GM12878 (cell line): ENCODE measurements around the gene ORM2.

ENCODE experiments used
- BCL11A ChIP-seq: IDR thresholded peaks from 2 replicates; pipeline ENCODE4 v1.6.1; 2011; ENCODE audit warnings: low read depth, low read length
- CEBPB ChIP-seq, 2 experiments: fragments of 150-350 bp in 1 of 2; IDR thresholded peaks; 2 replicates each; pipeline ENCODE4 v1.6.1; 2012 to 2014; ENCODE audit warnings: low read depth in 2 of 2, low read length in 2 of 2, borderline replicate concordance in 1 of 2, inconsistent platforms in 1 of 2
- CREB1 ChIP-seq: IDR thresholded peaks from 2 replicates; pipeline ENCODE4 v1.6.1; 2012; ENCODE audit warnings: low read depth, mild to moderate bottlenecking, inconsistent platforms
- CTCF ChIP-seq, 3 experiments: IDR thresholded peaks in 2 of 3; conservative IDR thresholded peaks in 1 of 3; 2 replicates each; pipeline ENCODE4 v1.5.1; 2011; ENCODE audit warnings: low read depth in 3 of 3, low read length in 3 of 3, mild to moderate bottlenecking in 3 of 3, control low read depth in 2 of 3, moderate library complexity in 2 of 3, inconsistent platforms in 1 of 3, mixed read lengths in 1 of 3; ENCODE audit not compliant: control insufficient read depth in 2 of 3, insufficient read depth in 1 of 3; ENCODE audit errors: extremely low read depth in 1 of 3
- EGR1 ChIP-seq, 2 experiments: IDR thresholded peaks; 1 replicate in 1 of 2; 2 replicates in 1 of 2; pipeline ENCODE4 v1.6.1; 2011 to 2012; ENCODE audit warnings: low read depth in 2 of 2, low read length in 2 of 2, borderline replicate concordance in 1 of 2, mild to moderate bottlenecking in 1 of 2, moderate library complexity in 1 of 2
- HDAC6 ChIP-seq: fragments of 200-600 bp; sonication (generic); IDR thresholded peaks from one replicate; pipeline ENCODE4 v1.8.0; 2017; ENCODE audit warnings: antibody characterized with exemption; ENCODE audit not compliant: unreplicated experiment
- MTA3 ChIP-seq: IDR thresholded peaks from 2 replicates; pipeline ENCODE4 v1.6.1; 2012; ENCODE audit warnings: low read length, inconsistent platforms, borderline replicate concordance
- PAX5 ChIP-seq: IDR thresholded peaks from 2 replicates; pipeline ENCODE4 v1.6.1; 2011; ENCODE audit warnings: low read depth, low read length, borderline replicate concordance
- YY1 ChIP-seq: IDR thresholded peaks from 2 replicates; pipeline ENCODE4 v1.6.1; 2011; ENCODE audit warnings: low read depth, mild to moderate bottlenecking, low read length

- no peak for TF ChIP-seq CEBPB (IDR thresholded peaks at IDR 0.05; ENCODE audit: borderline replicate concordance in 1 of 2, low read depth in 2 of 2, low read length in 2 of 2)
- TF ChIP-seq CTCF (IDR thresholded peaks at IDR 0.05 in 2 of 3, conservative IDR thresholded peaks at IDR 0.05 in 1 of 3; ENCODE audit: control insufficient read depth in 2 of 3, extremely low read depth in 1 of 3, insufficient read depth in 1 of 3, low read depth in 3 of 3, low read length in 3 of 3) = no peak
- TF ChIP-seq PAX5 = no peak
- TF ChIP-seq BCL11A = no peak
- no peak for TF ChIP-seq MTA3
- TF ChIP-seq CREB1 = no peak
- no peak for TF ChIP-seq YY1
- TF ChIP-seq HDAC6 = no peak
- TF ChIP-seq EGR1 (IDR thresholded peaks at IDR 0.05; ENCODE audit: borderline replicate concordance in 1 of 2, low read depth in 2 of 2, low read length in 2 of 2) = no peak
Observed at GRCh38 chr9:114281473-114282103, 48.1 kb upstream of the ORM2 start.
